Measurements from ENCODE around the gene ACTR6.
"Not testable (repeated sequence)": the region's sequence is repeated elsewhere in the genome, so short reads cannot be mapped to it uniquely, and the experiment has no call there.

ACTR6 gene

GRCh38 chr12:100185361-100185894 is 15.2 kb upstream of the ACTR6 start:
- DNase-seq = no peak

GRCh38 chr12:100186071-100186470 is 14.5 kb upstream of the ACTR6 start:
- DNase-seq = no peak

DNA sequence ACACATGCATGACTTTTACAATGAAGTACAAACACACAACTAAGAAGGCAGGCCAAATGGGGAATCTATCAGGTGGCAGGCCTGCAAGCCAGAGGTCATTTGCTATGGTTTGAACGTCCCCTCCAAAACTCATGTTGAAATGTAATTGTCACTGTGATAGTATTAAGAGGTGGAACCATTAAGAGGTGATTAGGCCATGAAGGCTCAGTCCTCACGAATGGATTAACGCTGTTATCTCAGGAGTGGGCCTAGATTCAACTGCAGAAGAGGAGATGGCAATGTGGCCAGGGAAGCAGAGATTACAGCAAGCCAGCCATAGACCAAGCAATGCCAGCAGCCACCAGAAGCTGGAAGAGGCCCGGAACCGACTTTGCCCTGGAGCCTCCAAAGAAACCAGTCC is 13.5 kb upstream of the ACTR6 start:
- no peak for DNase-seq

GRCh38 chr12:100187857-100188519 is 12.6 kb upstream of the ACTR6 start:
- no peak for DNase-seq

GRCh38 chr12:100188888-100189635 is 11.6 kb upstream of the ACTR6 start:
- DNase-seq = not testable (repeated sequence)

DNA sequence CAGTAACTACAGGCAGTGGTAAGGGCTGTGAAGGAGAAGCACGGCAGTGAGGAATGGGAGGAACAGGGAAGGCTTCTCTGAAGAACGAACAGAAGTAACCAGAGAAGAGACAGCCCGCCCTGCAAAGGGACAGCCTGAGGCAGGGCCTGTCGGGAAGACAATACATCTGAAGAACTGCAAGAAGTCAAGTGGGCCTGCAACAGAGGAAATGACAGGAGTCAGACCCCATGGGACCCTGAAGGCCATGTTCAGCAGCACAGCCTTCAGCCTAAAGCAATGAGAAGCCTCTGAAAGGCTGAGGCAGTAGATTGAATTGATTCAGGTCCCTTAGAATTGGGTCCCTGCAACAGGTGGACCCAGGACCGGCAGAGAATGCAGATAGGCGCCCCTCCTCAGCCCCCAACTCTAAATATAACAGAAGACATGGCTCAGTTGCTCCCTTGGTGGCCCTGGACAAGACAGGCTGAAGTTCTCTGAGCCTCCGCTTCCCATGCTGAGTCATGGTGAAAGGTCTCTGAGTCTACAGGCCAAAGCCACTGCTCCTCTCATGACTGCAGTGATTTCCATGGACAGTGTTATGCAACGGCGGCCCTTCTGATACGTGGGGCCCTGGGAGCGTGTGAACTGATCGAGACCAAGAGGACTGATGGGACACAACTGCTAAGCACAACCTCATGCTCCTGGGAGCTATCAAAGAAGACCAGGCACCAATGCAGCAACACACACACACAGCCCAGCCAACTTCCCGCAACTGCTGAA is 10.8 kb upstream of the ACTR6 start:
- DNase-seq = no peak

DNA sequence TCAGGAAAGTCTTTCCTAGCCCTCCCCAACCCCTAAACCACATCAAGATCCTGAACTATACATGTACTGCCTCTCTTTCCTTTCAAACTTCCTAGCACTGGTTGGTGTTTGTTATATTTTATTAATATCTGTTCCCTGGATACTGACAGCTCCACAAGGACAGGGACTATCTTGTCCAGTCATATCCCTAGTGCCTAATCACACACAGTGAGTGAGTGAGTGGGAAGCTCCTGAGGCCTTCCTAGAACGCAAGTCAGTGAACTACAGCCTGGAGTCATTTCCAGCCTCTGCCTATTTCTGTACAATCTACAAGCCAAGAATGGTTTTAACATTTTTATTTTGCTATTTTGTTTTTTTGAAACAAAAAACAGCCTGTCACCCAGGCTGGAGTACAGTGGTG is 7.5 kb upstream of the ACTR6 start:
- DNase-seq = no peak

DNA sequence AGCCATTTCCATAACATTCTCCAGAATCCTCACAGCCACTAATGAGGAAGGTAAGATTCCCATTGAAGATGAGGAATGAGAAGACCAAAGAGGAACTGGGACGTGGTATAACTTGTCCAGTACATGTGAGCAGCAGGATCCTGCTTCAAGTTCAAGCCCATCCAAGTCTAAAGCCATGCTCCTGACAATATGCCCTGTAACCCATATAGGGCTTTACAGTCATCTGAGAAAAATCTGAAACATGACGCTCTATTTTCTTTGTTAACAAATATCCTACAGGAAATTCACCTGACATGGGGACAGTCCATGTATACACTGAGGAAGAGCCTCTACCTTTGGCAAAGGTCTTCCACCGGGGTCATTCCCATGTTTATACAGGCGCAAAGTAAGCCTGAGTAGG is 3.1 kb upstream of the ACTR6 start:
- DNase-seq = no peak

DNA sequence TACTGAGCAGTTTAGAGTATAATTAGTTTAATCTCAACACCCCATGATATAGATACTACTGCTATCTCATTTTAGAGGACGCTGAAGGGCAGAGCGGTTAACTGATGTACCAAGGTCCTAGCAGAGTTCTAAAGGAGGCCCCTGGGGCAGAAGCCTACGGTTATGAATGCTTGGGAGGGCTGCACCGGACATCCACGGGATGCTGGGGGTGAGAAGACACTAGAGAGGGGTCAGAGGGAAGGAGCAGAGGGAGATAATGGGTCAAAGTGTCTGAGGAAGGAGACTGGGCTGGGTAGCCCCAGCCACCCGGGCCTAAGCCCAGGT is 1.6 kb upstream of the ACTR6 start:
- DNase-seq = no peak

DNA sequence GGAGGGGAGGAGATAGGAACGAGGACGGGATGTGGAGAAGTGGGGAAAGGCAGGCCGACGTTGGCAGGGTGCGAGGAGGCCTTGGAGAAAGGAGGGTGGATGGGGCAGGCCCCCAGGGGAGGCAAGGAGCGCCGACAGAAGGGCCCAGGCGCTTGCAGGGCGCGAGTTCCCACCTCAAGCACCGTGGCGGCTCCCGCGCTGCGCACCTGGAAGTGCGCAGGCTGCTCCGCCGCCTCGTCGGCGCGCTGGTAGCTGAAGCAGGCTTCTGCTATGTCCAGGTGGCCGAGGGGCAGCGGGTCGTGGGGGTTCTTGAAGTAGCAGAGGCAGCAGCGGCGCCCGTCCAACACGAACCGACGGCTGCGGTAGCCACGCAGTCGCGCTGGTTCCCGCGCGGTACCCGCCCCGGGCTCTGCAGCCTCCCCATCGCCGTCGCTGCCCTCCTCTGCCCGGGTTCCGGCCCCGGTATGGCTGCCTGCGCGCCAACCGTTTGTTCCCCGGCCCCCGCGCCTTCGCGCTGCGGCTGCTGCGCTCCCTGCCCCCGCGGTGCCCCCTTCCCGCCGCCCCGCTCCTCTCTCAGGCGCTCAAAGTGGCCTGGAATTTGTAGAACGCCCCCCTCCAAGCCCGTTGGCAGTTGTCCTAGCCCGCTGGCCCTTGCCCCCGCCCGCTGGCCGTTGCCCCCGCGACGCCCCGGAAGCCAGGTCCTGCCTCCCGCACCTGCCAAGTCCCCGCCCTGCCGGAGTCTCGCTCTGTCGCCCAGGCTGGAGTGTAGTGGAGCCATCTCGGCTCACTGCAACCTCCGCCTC is 1.1 kb upstream of the ACTR6 start:
- peak; percentile 68 for DNase-seq

DNA sequence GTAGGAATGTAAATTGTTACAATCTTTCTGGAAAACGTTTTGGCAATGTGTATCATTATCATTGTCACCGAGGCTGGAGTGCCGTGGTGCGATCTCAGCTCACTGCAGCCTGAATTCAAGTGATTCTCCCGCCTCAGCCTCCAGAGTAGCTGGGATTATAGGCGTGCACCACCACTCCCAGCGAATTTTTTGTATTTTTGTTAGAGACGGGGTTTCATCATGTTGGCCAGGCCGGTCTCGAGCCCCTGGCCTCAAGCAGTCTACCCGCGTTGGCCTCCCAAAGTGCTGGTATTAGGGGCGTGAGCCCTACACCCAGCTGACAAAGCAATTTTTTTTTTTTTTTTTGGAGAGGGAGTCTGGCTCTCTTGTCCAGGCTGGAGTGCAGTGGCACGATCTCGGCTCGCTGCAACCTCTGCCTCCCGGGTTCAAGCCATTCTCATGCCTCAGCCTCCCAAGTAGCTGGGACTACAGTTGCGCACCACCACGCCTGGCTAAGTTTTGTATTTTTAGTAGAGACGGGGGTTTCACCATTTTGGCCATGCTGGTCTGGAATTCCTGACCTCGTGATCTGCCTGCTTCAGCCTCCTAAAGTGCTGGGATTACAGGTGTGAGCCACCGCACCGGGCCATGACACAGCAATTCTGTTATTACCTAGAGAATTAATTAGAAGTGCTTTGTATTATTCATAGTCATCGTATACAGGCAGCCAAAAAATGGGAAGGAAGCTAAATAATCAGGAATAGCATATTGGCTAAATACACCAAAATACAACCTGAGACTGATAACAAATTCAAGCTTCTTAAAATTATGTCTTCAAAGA is 1.2 kb downstream of the ACTR6 start:
- no peak for DNase-seq

DNA sequence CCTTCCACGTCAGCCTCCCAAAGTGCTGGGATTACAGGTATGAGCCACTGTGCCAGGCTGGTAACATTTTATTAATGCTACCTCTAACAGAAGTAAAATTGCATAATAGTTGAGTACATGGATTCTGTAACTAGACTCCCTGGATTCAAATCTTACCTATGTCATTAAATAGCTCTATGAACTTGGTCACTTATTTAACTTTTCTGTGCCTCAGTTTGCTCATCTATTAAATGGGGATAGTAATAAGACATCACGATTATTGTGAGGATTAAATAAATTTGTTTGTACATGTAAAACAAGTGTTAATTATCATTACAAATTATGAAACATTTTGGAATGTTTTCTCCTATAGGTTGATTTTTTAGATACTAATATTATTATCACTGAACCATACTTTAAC is 6.7 kb downstream of the ACTR6 start:
- no peak for DNase-seq

DNA sequence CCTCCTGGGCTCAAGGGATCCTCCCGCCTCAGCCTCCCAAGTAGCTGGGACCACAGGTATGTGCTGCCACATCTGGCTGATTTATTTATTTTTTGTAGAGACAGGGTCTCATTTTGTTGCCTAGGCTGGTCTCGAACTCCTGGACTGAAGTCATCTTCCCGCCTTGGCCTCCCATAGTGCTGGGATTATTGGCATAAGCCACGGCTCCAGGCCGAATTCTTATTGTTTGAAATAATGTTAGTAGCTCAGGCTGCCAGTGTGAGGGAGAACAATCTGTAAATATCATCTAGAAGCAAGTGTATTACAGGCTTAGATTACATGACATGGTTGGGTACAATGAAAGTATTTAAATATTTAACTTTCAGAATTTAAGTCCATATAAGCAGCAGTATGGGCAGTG is 8.2 kb downstream of the ACTR6 start:
- DNase-seq = no peak

GRCh38 chr12:100211698-100212097 is 11.1 kb downstream of the ACTR6 start:
- no peak for DNase-seq

DNA sequence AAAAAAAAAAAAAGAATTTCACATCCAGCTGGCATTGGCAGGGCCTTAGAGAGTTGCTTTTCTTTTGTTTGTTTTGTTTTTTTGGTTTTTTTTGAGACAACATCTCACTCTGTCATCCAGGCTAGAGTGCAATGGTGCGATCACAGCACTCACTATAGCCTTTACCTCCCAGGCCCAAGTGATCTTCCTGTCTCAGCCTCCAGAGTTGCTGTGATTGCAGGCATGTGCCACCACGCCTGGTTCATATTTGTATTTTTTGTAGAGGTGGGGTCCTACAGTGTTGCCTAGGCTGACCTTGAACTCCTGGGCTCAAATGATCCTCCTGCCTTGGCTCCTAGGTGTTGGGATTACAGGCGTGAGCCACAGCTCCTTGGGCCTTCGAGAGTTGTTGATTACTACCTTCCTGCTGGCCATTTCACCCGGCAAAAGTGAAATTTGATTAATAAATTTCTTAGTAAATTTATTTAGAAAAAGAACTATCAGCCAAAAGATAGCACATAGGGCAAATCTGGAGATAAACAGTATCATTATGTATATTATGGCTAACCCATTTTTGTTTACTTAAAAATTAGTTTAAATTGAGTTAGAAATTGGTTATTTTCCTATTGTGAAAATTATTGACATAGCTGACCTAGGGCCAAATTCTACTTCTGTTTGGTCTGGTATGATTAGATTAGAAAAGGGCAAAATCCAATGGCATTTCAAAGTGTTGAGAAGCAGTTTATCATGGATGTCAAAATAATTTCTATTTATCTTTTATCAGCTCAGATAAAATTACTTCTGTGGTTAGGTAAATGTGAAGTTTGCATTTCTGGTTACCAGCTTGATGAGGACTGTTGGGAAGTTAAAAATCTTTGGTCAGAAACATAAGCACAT is 12.6 kb downstream of the ACTR6 start:
- no peak for DNase-seq

GRCh38 chr12:100214518-100214917 is 13.9 kb downstream of the ACTR6 start:
- no peak for DNase-seq

DNA sequence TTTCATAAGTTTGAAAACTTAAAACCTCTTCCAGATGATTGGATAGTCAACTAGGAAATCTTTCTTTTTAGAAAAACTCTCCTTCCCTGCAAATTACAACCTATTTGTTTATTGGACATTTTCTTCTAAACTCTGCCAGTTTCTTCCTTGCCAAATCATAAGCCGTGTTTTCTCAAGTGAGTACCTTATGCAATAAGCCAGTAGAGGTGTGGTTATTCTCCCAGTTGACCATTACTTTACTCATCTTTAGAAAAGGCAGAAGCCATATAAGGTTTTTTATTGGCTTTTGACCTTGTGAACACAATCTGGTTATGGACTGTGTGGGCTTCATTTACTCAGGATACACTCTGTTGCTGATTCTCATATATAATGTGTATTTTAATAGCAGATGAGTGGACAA is 14.6 kb downstream of the ACTR6 start:
- DNase-seq = no peak

- DNase-seq = no peak
These were observed 15.7 kb downstream of the ACTR6 start for GRCh38 chr12:100216337-100216736.

GRCh38 chr12:100219328-100220109 is 18.9 kb downstream of the ACTR6 start:
- DNase-seq = no peak

DNA sequence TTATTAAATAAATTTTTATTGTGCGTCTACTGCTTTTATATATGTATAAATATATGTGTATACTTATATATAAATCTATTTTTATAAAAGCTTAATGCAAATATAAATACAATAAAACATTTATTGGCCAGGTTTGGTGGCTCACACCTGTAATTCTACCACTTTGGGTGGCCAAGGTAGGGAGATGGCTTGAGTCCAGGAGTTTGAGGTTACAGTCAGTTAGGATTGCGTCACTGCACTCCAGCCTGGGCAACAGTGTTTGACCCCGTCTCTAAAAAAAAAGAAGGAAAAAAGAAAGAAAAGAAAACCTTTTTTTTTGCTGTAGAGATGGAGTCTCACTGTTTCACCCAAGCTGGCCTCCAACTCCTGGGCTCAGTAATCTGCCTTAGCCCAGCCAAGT is 20.9 kb downstream of the ACTR6 start:
- no peak for DNase-seq

Data from NCI-H2171 treated with DMSO at 0.1 percent for 48 hours (cell line).